Trophoblast cell (in vitro differentiated cells and primary cell): ENCODE measurements around the gene RBM17.

ENCODE experiments used
- DNase-seq, 2 donors: peaks; one replicate each; pipeline ENCODE4 v3.0.0-alpha.2; 2016
- H2AFZ ChIP-seq: 2 replicates; pipeline ENCODE4 v1.6.1; 2013; ENCODE audit warnings: low read length, moderate library complexity, mild to moderate bottlenecking; ENCODE audit not compliant: insufficient read depth, poor library complexity
- H2AK5ac ChIP-seq: 2 replicates; pipeline ENCODE4 v1.6.1; 2013; ENCODE audit warnings: mild to moderate bottlenecking, low read length
- H2BK120ac ChIP-seq: 2 replicates; pipeline ENCODE4 v1.6.1; 2013; ENCODE audit warnings: low read length, mild to moderate bottlenecking, moderate library complexity; ENCODE audit not compliant: insufficient read depth, poor library complexity
- H2BK12ac ChIP-seq: 2 replicates; pipeline ENCODE4 v1.6.1; 2013; ENCODE audit warnings: mild to moderate bottlenecking, low read length, moderate library complexity
- H2BK5ac ChIP-seq: 2 replicates; pipeline ENCODE4 v1.6.1; 2013; ENCODE audit warnings: low read length, low read depth, moderate library complexity, mild to moderate bottlenecking; ENCODE audit not compliant: poor library complexity
- H3K14ac ChIP-seq: 2 replicates; pipeline ENCODE4 v1.6.1; 2013; ENCODE audit warnings: mild to moderate bottlenecking, low read length
- H3K18ac ChIP-seq: 2 replicates; pipeline ENCODE4 v1.6.1; 2013; ENCODE audit warnings: mild to moderate bottlenecking, low read length
- H3K23ac ChIP-seq: 2 replicates; pipeline ENCODE4 v1.6.1; 2013; ENCODE audit warnings: low read length
- H3K27ac ChIP-seq: 2 replicates; pipeline ENCODE4 v1.5.1; 2013; ENCODE audit warnings: low read depth, mild to moderate bottlenecking, inconsistent platforms, low read length, moderate library complexity
- H3K27me3 ChIP-seq: 2 replicates; pipeline ENCODE4 v1.6.1; 2013; ENCODE audit warnings: inconsistent platforms, mild to moderate bottlenecking, low read length, moderate library complexity; ENCODE audit not compliant: insufficient read depth
- H3K36me3 ChIP-seq, 2 experiments: 1 replicate in 1 of 2; 2 replicates in 1 of 2; pipeline ENCODE4 v1.6.1; 2013; ENCODE audit warnings: low read length in 2 of 2, mild to moderate bottlenecking in 2 of 2, moderate library complexity in 1 of 2; ENCODE audit not compliant: insufficient read depth in 2 of 2, control insufficient read depth in 1 of 2
- H3K4ac ChIP-seq: 2 replicates; pipeline ENCODE4 v1.6.1; 2013; ENCODE audit warnings: low read depth, mild to moderate bottlenecking, low read length, moderate library complexity
- H3K4me1 ChIP-seq, 2 experiments: 1 replicate in 1 of 2; 2 replicates in 1 of 2; pipeline ENCODE4 v1.6.1; 2013; ENCODE audit warnings: low read length in 2 of 2, mild to moderate bottlenecking in 2 of 2, moderate library complexity in 1 of 2; ENCODE audit not compliant: insufficient read depth in 2 of 2, control insufficient read depth in 1 of 2
- H3K4me2 ChIP-seq: 2 replicates; pipeline ENCODE4 v1.6.1; 2013; ENCODE audit warnings: inconsistent platforms, mild to moderate bottlenecking, low read length, moderate library complexity
- H3K4me3 ChIP-seq: 2 replicates; pipeline ENCODE4 v1.5.1; 2013; ENCODE audit warnings: mild to moderate bottlenecking, low read depth, low read length, inconsistent platforms
- H3K79me1 ChIP-seq: one replicate; pipeline ENCODE4 v1.6.1; 2013; ENCODE audit warnings: low read length
- H3K79me2 ChIP-seq: 2 replicates; pipeline ENCODE4 v1.6.1; 2013; ENCODE audit warnings: low read length, mild to moderate bottlenecking; ENCODE audit not compliant: control insufficient read depth, insufficient read depth, poor library complexity
- H3K9ac ChIP-seq: 2 replicates; pipeline ENCODE4 v1.6.1; 2013; ENCODE audit warnings: mild to moderate bottlenecking, low read length
- H3K9me3 ChIP-seq: 2 replicates; pipeline ENCODE4 v1.6.1; 2013; ENCODE audit warnings: low read depth, mild to moderate bottlenecking, control low read depth, inconsistent platforms, low read length; ENCODE audit not compliant: insufficient read depth
- H4K12ac ChIP-seq: 2 replicates; pipeline ENCODE4 v1.6.1; 2013; ENCODE audit warnings: low read depth, mild to moderate bottlenecking, low read length, moderate library complexity
- H4K8ac ChIP-seq: 2 replicates; pipeline ENCODE4 v1.6.1; 2013; ENCODE audit warnings: low read depth, mild to moderate bottlenecking, low read length, moderate library complexity
- H4K91ac ChIP-seq: one replicate; pipeline ENCODE4 v1.6.1; 2013; ENCODE audit warnings: low read depth, mild to moderate bottlenecking, low read length, moderate library complexity
- WGBS: extraction: QIAGEN DNeasy Blood & Tissue Kit; methylation state at CpG from one replicate; pipeline ENCODE4 v1.1.7; 2013; ENCODE audit warnings: missing lambda C conversion rate; ENCODE audit not compliant: insufficient read length, insufficient coverage; ENCODE audit errors: extremely low coverage; 5-methylcytosine and 5-hydroxymethylcytosine counted together

RBM17 gene

DNA sequence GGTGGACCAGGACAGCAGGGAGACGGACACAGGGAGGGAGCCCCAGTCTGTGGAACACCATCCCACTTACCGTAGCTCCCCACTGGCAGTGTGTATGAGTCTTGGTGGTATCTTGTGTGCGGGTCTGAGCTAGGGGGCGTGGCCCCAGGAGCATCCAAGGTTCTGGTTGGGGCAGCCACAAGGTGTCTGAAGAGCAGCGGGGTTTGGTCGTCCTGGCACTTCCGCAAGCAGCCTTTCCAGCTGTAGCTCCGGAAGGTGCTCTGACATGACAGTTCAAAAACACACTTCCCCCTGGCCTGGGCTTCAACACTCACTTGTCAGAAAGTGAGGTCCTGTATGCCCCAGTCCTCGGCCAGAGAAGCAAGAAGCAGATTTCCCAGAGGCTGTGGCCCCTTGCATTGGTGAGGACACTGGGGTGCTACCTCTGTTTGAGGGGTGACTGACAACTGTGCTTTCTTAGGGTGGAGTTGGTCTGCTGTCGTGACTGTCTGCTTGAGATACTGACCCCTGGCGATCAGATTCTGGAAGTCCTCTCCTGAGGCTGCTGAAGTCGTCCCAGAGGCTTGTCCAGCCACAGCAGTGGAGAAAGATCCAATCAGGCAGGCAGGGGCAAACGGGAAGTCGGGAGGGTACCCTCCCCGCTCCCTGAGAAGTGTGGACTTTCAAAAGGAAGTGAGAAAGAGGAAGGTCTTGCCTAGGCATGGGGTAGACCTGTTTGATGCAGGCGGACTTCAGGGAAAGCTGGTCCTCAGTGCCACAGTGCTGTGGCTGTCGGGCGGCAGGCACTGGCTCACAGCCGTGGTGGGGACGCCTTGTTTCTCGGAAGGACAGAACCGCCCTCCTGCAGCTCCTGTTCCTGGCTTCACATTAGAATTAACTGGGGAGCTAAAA is 62.5 kb downstream of the RBM17 start:
- Histone ChIP-seq H3K14ac (no peak overlapping the region), H3K27me3 (no peaks in the 10 kb centered on the region), H3K79me2 (no peaks in the 10 kb centered on the region), H4K91ac (no peak overlapping the region), H4K8ac (no peak overlapping the region), H3K4ac (no peak overlapping the region), H2AFZ (no peak overlapping the region), H3K18ac (peak overlapping the region; percentile 7), H3K27ac (no peak overlapping the region), H3K9me3 (peaks cover 4% of the 10 kb centered on the region), H4K12ac (no peak overlapping the region), H2AK5ac (no peak overlapping the region), H3K23ac (no peak overlapping the region), H2BK120ac (no peak overlapping the region), H2BK5ac (no peak overlapping the region), H3K4me1 (peaks cover 3 to 15% of the 10 kb centered on the region in 2 experiments), H2BK12ac (no peak overlapping the region), H3K9ac (no peak overlapping the region), H3K4me2 (peak overlapping the region; percentile 44), H3K36me3 (no peaks in the 10 kb centered on the region), H3K4me3 (no peak overlapping the region), H3K79me1 (no peaks in the 10 kb centered on the region)
- no CpG with 5 or more reads among the region's 22 CpGs for WGBS
- DNase-seq: peak; percentile 43 to 66

DNA sequence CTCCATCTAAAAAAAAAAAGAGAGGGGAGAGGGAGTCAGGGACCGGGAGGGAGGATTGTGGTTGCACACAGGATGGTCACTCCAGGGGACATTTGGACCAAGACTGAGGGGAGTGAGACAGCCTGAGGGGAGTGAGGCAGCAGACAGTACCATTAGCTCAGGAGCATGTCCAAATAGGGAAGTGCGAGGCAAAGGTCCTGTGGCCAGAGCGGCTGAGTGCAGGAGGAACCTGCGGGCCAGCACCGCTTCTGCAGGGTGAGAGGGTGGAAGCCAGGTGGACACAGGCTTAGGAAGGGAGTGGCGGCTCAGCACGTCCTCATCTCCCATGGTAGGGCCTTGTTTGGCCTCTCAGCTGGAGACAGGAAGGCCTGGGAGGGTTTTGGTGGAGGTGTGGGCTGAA is 65.0 kb downstream of the RBM17 start:
- Histone ChIP-seq H3K14ac (no peak overlapping the region), H3K4me2 (no peak overlapping the region), H3K4me3 (no peak overlapping the region), H2AFZ (no peak overlapping the region), H3K4ac (no peak overlapping the region), H3K18ac (no peak overlapping the region), H3K79me2 (no peaks in the 10 kb centered on the region), H3K27me3 (no peaks in the 10 kb centered on the region), H4K91ac (no peak overlapping the region), H2BK120ac (no peak overlapping the region), H3K79me1 (no peaks in the 10 kb centered on the region), H3K9me3 (no peaks in the 10 kb centered on the region), H3K36me3 (no peaks in the 10 kb centered on the region), H3K23ac (no peak overlapping the region), H2AK5ac (no peak overlapping the region), H3K4me1 (peaks cover 0 to 8% of the 10 kb centered on the region in 2 experiments), H2BK12ac (no peak overlapping the region), H4K12ac (no peak overlapping the region), H3K27ac (no peak overlapping the region), H3K9ac (no peak overlapping the region), H4K8ac (no peak overlapping the region), H2BK5ac (no peak overlapping the region)
- no peak for DNase-seq
- no CpG with 5 or more reads among the region's 7 CpGs for WGBS

DNA sequence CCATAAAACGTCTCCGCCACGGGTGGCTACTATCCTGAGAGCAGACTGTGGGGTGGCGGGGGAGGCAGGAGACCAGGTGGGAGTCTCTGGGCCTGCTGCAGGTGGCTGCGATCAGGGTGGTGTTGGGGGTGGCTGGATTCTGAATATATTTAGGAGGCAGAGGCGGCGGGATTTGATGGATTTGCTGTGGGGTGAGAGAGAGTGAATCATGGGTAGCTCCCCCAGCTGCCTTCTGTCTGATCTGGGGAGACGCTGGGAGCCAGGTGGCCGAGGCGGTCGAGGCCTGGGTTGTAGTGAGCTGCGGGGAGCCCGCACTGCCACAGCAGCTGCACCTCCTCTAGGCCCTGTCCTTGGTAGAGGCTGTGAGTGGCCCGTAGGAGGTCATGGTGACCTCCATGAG is 65.7 kb downstream of the RBM17 start:
- no peak overlapping the region for H2BK5ac ChIP-seq
- H2BK120ac ChIP-seq: no peak overlapping the region
- no peak overlapping the region for H3K9ac ChIP-seq
- no peak overlapping the region for H2AFZ ChIP-seq
- H3K4ac ChIP-seq: no peak overlapping the region
- H4K91ac ChIP-seq: no peak overlapping the region
- no peak overlapping the region for H3K23ac ChIP-seq
- H3K36me3 ChIP-seq: no peaks in the 10 kb centered on the region
- H3K27me3 ChIP-seq: no peaks in the 10 kb centered on the region
- no peak overlapping the region for H4K12ac ChIP-seq
- WGBS: no CpG with 5 or more reads among the region's 14 CpGs
- no peak overlapping the region for H4K8ac ChIP-seq
- no peak for DNase-seq
- H3K79me1 ChIP-seq: no peaks in the 10 kb centered on the region
- H2AK5ac ChIP-seq: no peak overlapping the region
- no peak overlapping the region for H3K14ac ChIP-seq
- H3K9me3 ChIP-seq: no peaks in the 10 kb centered on the region
- no peak overlapping the region for H2BK12ac ChIP-seq
- no peak overlapping the region for H3K4me2 ChIP-seq
- no peak overlapping the region for H3K4me3 ChIP-seq
- no peak overlapping the region for H3K27ac ChIP-seq
- H3K18ac ChIP-seq: no peak overlapping the region
- no peaks in the 10 kb centered on the region for H3K79me2 ChIP-seq
- H3K4me1 ChIP-seq: peaks cover 0 to 6% of the 10 kb centered on the region in 2 experiments

DNA sequence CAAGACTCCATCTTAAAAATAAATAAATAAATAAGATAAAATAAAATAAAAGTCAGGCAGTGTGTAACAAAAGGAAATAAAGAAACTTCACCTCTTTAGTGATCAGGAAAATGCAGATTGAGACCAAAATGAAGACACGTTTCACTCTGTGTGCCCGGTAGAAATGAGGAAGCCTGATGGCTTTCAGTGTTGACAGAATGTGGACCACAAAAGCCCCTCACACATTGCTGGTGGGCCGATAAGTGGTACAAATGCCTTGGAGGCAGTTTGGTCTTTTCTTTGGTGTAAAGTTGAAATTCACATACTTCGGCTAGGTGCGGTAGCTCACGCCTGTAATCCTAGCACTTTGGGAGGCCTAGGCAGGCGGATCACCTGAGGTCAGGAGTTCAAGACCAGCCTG is 69.4 kb downstream of the RBM17 start:
- Histone ChIP-seq H3K14ac (no peak overlapping the region), H3K9ac (no peak overlapping the region), H3K4me3 (no peak overlapping the region), H2BK120ac (no peak overlapping the region), H3K27me3 (no peaks in the 10 kb centered on the region), H3K79me2 (no peaks in the 10 kb centered on the region), H4K12ac (no peak overlapping the region), H3K79me1 (no peaks in the 10 kb centered on the region), H3K36me3 (no peaks in the 10 kb centered on the region), H4K91ac (no peak overlapping the region), H3K18ac (no peak overlapping the region), H2AFZ (no peak overlapping the region), H2BK5ac (no peak overlapping the region), H3K4ac (no peak overlapping the region), H3K9me3 (no peaks in the 10 kb centered on the region), H3K27ac (no peak overlapping the region), H3K4me1 (peaks cover under 1 to 3% of the 10 kb centered on the region in 2 experiments), H2AK5ac (no peak overlapping the region), H2BK12ac (no peak overlapping the region), H4K8ac (no peak overlapping the region), H3K23ac (no peak overlapping the region), H3K4me2 (no peak overlapping the region)
- no peak for DNase-seq
- WGBS: no CpG with 5 or more reads among the region's 7 CpGs
